ENCODE measurements around the gene UNCX. TPM values are rescaled to one million over a fixed set of nuclear protein-coding genes. Genes with fewer than 3 reads are reported as not detected.
"Not testable (repeated sequence)": the region's sequence is repeated elsewhere in the genome, so short reads cannot be mapped to it uniquely, and the experiment has no call there.

Gene UNCX
- polyA plus RNA-seq, 6 donors from 2014 or later = not detected

DNA sequence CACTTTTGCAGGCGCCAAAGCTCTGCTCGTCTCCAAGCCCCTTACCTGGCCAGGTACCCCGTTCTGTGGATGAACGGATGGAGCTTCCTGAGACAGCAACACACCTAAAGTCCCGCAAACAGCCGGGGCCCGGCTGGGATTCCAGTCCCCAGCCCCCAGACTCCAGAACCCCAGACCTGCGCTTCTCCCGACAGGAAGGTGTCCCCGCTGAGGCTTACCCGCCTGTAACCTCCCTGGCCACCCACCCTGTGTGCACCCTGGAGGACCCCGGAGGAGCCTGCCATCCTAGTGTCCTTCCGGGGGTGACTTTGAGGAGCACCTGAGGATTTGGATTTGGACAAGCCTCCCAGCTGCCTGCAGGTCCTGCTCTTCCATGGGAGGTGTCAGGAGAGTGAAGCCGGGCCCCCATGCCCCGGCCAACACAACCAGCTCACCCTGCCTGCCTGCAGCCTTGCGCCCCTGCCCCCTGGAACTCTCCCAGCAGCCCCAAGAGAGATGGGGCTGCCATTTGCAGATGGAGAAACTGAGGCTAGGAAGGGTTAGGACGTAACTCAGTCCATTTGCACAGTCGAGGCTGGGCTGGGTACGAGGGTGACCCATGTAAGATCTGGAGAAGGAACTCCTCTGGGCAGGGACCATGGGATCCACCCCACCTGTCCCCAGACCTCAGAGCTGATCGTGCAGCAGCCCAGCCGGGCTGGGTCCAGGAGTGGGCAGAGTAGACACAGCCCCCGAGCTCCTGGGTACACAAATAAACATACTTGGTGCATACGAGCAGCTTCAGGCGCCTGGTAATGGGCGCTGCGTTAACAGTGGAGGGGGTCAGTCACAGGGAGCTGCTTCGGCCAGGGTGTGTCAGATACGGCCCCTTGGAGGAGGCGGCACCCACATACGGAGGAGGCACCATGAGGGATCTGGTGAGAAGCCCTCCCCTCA, 31.9 kb downstream of the UNCX start:
- H3K36me3 Mint-ChIP-seq = no peaks in the 10 kb centered on the region
- H3K9me3 Mint-ChIP-seq = peaks cover 0 to 9% (median 0%) of the 10 kb centered on the region in 7 donors
- no peak overlapping the region for H3K4me3 Mint-ChIP-seq
- H3K27ac Mint-ChIP-seq = no peak overlapping the region
- peaks cover 10 to 69% (median 51%) of the 10 kb centered on the region in 3 donors for H3K27me3 Mint-ChIP-seq
- ATAC-seq (ENCODE audit: low read depth in 2 of 2) = no peak
- DNase-seq = no peak
- no peaks in the 10 kb centered on the region for H3K4me1 Mint-ChIP-seq

DNA sequence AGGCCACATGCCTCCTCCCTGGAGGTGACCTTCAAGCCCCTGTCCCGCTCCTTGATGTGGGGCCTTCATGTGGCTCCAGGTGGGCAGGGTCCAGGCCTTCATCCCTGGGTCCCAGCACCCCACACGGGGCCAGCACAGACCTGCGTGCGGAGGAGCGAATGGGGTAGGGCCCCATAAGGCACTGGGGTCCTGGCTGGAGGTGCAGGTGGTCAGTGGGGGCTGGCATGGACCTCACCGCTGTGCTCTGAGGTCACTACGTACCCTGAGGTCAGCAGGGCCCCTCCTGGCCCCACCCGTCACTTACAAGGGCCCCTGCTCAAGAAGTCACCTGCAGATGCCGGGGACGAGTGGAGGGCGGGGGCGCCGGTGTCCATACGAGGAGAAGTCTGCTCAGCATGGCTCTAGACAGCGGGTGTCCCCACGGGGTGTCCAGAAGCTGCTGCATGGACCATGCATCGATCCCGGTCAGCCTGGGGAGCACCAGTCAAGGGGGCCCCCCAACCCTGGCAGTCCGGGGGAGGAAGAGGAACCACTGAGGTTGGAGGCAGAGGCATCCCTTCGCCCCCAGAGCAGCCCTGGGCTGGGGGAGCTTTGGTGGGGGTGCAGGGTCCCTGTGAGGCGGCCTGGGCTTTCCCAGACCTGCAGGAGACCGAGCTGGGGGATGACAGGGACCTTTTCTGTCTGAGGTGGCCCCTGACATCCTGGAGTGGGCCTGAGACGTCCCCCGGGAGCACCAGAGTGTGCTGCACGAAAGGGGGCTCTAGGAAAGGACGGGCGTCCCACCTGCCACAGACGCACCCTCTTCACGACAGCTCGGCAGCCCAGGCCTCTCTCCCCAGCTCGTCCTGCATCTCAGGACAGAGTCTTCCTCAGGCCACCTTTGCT, 34.6 kb downstream of the UNCX start:
- Mint-ChIP-seq H3K36me3 (no peaks in the 10 kb centered on the region), H3K27me3 (peaks cover 5 to 52% (median 32%) of the 10 kb centered on the region in 3 donors), H3K9me3 (peaks cover 0 to 9% (median 0%) of the 10 kb centered on the region in 7 donors), H3K4me1 (no peaks in the 10 kb centered on the region), H3K27ac (no peak overlapping the region), H3K4me3 (no peak overlapping the region)
- ATAC-seq (ENCODE audit: low read depth in 2 of 2) = no peak
- no peak for DNase-seq

DNA sequence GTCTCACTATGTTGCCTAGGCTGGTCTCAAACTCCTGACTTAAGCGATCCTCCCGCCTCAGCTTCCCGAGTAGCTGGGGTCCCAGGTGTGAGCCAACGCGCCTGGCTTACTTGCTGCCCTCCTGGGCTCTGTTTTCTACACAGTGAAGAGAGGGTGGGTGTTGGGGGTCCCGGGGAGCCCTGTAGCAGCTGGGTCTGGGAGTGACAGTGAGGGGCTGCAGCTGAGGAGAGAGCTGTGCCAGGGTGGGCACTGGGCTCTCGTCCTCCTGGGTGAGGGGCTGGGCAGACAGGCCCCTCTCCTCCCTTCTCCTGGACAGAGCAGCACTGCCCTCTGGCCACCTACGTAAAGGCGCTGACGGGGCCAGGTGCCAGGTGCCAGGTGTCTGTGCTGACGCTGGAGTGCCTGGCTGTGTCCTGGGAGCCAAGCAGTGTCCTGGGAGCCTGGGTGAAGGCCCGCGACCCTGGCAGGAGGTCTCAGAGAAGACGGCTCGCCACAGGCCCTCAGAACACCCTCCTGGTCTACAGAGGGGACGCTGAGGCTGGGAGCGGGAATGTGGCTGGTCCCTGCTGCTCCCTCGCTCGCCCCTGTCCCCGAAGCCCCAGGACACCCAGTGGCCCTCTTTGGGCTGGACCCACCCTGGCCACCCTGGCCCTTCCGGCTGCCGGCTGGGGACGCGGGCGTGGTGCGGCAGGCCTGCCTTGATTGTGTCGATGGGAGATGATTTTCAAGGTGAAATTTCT, 35.6 kb downstream of the UNCX start:
- Mint-ChIP-seq H3K4me1 (no peaks in the 10 kb centered on the region), H3K27ac (no peak overlapping the region), H3K27me3 (peaks cover 5 to 50% (median 32%) of the 10 kb centered on the region in 3 donors), H3K4me3 (no peak overlapping the region), H3K36me3 (no peaks in the 10 kb centered on the region), H3K9me3 (peaks cover 0 to 9% (median 0%) of the 10 kb centered on the region in 7 donors)
- DNase-seq (no peak), ATAC-seq (ENCODE audit: low read depth in 2 of 2) (no peak)

DNA sequence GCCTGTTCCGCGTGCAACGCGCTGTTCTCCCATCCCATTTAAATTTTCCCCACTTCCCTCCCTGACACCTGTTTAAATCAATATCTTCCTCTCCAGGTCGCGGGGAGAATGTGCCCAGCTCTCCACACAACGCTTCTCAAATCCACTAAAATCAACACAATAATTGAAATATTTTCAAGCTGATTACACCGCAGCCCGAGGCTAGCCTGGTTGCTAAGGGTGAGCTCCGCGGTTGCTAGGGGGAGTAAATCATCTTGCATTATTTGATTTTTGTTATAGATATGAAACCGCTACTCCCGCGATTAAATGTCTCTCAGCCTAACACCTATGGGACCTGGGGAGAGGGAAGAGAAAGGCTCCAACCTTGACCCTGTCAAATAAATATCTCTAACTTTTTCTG, 36.2 kb downstream of the UNCX start:
- Mint-ChIP-seq H3K4me3 (no peak overlapping the region), H3K4me1 (no peaks in the 10 kb centered on the region), H3K27ac (peak overlapping the region in 1 of 6 donors; percentile 22), H3K9me3 (peaks cover 0 to 9% (median 0%) of the 10 kb centered on the region in 7 donors), H3K27me3 (peaks cover 5 to 44% (median 32%) of the 10 kb centered on the region in 3 donors), H3K36me3 (no peaks in the 10 kb centered on the region)
- no peak for DNase-seq
- ATAC-seq (ENCODE audit: low read depth in 2 of 2) = no peak

DNA sequence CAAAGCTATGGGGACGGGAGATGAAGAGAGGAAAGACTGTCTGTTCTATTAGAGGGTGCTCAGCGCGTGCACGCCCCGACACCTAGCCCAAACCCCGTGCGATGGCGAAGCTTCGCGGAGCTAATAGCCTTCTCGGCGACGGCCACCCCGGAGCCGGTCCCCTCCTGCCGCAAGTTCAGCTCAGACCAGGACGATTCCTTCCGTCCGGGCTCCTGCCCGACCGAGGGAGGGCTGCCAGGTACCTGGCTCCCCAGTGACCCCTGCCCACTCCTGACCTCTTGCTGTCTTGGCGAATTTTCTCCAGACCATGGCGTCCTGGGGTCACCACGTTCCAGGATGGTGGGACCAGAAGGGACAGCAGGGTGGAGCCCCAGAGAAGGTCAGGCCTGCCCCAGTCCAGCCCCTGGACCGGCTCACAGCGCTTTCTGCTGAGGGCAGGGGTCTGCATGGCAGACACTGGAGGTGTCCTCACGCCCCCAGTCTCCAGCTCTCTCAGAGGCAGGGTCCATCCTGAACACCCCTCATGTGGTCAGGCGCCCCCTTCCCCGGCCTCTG, 36.7 kb downstream of the UNCX start:
- Mint-ChIP-seq H3K4me1 (no peaks in the 10 kb centered on the region), H3K27me3 (peaks cover 5 to 42% (median 32%) of the 10 kb centered on the region in 3 donors), H3K27ac (no peak overlapping the region), H3K9me3 (peaks cover 0 to 9% (median 0%) of the 10 kb centered on the region in 7 donors), H3K36me3 (no peaks in the 10 kb centered on the region), H3K4me3 (no peak overlapping the region)
- no peak for DNase-seq
- no peak for ATAC-seq (ENCODE audit: low read depth in 2 of 2)

DNA sequence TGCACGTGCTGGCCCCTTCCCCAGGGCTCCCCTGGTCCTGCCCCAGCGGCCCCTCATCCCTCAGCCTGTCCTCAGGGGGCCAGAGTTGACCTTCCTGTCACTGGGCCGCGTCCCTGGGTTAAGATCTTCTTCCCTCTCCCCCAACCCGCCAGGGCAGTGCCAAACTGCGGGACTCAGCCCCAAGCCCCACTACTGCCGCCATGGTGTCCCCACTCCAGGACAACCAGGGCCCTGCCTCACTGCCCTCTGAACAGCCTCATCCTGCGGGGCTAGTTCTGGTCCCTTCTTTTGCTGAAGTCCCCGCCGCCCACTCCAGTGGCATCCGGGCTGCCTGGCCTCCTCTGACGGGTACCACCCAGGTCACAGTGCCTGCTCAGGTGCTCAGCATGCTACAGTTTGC, 37.5 kb downstream of the UNCX start:
- ATAC-seq (ENCODE audit: low read depth in 2 of 2) (no peak), DNase-seq (no peak)
- Mint-ChIP-seq H3K27ac (no peak overlapping the region), H3K4me1 (no peaks in the 10 kb centered on the region), H3K4me3 (no peak overlapping the region), H3K36me3 (no peaks in the 10 kb centered on the region), H3K9me3 (peaks cover 0 to 9% (median 0%) of the 10 kb centered on the region in 7 donors), H3K27me3 (peaks cover 5 to 34% (median 26%) of the 10 kb centered on the region in 3 donors)

DNA sequence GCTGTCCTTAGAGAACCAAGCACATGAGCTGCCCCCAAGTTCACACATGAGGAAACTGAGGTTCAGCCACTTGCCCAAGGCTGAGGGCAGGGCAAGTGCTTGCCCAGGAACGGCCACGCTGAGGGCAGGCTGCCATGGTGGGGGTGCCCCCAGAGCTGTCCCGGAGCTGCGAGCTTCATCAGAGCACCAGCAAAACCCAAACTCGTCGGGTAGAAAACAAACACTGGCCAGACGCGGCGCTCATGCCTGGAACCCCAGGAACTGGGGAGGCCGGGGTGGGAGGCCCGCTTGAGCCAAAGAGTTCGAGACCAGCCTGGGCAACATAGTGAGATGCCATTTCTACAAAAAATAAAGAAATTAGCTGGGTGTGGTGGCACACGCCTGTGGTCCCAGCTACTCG, 38.4 kb downstream of the UNCX start:
- H3K4me1 Mint-ChIP-seq = no peaks in the 10 kb centered on the region
- no peak for ATAC-seq (ENCODE audit: low read depth in 2 of 2)

DNA sequence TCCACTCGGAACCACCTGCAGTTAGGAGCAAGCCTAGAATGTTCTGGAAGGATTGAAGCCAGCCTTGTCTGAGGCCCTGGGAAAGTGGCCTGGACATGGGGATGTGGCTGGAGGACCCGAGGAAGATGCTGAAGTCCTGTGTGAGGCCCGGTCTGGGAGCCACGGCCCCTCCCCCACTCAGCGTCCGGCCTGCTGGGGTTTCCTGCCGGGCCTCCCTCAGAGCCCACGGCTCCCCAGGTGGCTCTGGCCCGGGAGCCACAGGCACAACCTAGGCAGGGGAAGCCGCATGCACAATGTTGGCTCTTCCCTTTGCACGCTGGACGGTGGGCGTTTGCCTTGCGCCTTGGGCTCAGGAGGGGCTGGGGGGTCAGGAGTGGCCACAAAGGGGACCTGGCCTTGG, 39.0 kb downstream of the UNCX start:
- no peaks in the 10 kb centered on the region for H3K36me3 Mint-ChIP-seq
- peaks cover 0 to 2% (median 0%) of the 10 kb centered on the region in 7 donors for H3K9me3 Mint-ChIP-seq
- DNase-seq = no peak
- peaks cover 0 to 19% (median 12%) of the 10 kb centered on the region in 3 donors for H3K27me3 Mint-ChIP-seq
- no peaks in the 10 kb centered on the region for H3K4me1 Mint-ChIP-seq
- no peak for ATAC-seq (ENCODE audit: low read depth in 2 of 2)
- no peak overlapping the region for H3K27ac Mint-ChIP-seq
- no peak overlapping the region for H3K4me3 Mint-ChIP-seq

More for the DNA sequence above, 38.4 kb downstream of the UNCX start:
- peaks cover 0 to 26% (median 18%) of the 10 kb centered on the region in 3 donors for H3K27me3 Mint-ChIP-seq
- no peak for DNase-seq
- H3K4me3 Mint-ChIP-seq = no peak overlapping the region
- no peaks in the 10 kb centered on the region for H3K36me3 Mint-ChIP-seq
- H3K9me3 Mint-ChIP-seq = peaks cover 0 to 4% (median 0%) of the 10 kb centered on the region in 7 donors
- no peak overlapping the region for H3K27ac Mint-ChIP-seq

DNA sequence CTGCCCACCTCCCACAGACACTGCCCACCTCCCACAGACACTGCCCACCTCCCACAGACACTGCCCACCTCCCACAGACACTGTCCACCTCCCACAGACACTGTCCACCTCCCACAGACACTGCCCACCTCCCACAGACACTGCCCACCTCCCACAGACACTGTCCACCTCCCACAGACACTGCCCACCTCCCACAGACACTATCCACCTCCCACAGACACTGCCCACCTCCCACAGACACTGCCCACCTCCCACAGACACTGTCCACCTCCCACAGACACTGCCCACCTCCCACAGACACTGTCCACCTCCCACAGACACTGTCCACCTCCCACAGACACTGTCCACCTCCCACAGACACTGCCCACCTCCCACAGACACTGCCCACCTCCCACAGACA, 39.5 kb downstream of the UNCX start:
- H3K9me3 Mint-ChIP-seq; H3K36me3 Mint-ChIP-seq; H3K27ac Mint-ChIP-seq; ATAC-seq (ENCODE audit: low read depth in 2 of 2); DNase-seq; H3K4me1 Mint-ChIP-seq; H3K4me3 Mint-ChIP-seq: not testable (repeated sequence)
- peaks cover 0 to 15% (median 8%) of the 10 kb centered on the region in 3 donors for H3K27me3 Mint-ChIP-seq

DNA sequence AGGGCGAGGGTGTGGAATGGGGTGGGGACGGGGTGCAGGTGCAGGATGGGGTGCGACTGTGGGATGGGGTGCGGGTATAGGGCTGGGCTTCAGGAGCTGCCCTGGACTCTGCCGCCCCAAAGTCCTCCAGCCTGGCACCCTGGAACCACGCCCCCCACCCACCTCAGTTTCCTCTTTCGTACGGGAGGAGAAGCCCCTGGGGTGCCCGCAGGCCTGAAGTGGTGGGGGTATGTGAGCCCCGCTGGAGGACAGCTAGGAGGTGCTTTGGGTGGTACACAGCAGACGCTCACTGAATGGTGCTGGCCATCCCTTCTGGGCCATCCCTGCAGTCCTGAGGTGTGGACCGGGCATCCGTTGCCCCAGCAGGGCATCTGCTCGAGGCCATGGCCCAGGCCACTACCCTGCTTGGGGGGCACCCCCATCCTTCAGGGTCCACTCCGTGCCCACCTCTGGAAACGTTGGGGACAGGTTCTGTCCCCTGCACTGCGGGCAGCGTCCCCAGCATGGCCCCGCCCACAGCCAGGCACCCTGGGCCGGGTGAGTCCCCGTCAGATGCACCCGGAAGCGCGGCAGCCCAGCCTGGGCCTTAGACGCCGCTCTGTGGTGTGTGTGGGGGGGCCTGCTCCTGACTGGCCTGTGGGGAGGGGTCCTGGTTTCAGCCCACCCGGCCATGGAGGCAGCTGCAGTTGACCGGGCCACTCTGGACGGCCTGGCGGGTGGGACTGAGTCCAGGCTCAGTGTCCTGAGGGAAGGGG, 41.6 kb downstream of the UNCX start:
- Mint-ChIP-seq H3K36me3 (no peaks in the 10 kb centered on the region), H3K9me3 (peaks cover 0 to 11% (median 6%) of the 10 kb centered on the region in 7 donors), H3K27me3 (peaks cover 0 to 4% (median 1%) of the 10 kb centered on the region in 3 donors), H3K4me1 (no peaks in the 10 kb centered on the region), H3K27ac (no peak overlapping the region), H3K4me3 (no peak overlapping the region)
- DNase-seq (no peak), ATAC-seq (ENCODE audit: low read depth in 2 of 2) (no peak)

DNA sequence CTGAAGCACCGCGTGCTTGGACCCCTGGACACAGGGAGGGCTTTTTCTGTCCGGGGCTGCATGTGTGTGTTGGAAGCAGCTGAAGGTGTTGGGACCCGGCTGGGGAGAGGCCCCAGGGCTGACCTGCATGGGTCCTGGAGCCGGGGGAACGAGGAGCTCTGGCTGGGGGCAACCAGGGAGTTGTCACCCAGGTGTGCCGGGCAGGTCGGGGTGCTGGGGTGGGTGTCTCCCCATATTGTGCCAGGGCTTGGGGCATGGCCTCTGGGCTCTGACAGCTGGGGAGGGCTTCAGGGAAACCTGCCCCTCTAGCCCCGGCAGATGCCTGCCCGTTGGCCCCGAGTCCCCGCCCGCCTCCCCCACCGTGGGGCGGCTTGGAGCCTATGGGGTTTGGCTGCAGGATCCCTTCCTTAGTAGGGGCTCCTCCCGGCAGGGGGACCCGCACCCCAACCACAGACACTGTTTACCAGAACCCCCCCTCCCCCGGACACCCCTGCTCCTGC, 42.3 kb downstream of the UNCX start:
- no peak overlapping the region for H3K4me3 Mint-ChIP-seq
- H3K9me3 Mint-ChIP-seq = peaks cover 0 to 11% (median 6%) of the 10 kb centered on the region in 7 donors
- no peaks in the 10 kb centered on the region for H3K4me1 Mint-ChIP-seq
- H3K27me3 Mint-ChIP-seq = peaks cover 0 to 4% (median 0%) of the 10 kb centered on the region in 3 donors
- H3K27ac Mint-ChIP-seq = no peak overlapping the region
- no peak for DNase-seq
- no peaks in the 10 kb centered on the region for H3K36me3 Mint-ChIP-seq
- ATAC-seq (ENCODE audit: low read depth in 2 of 2) = no peak

Measured in naive B cell (primary cell).